IMR-90 (cell line): ENCODE measurements around the gene CMC1. TPM values are rescaled to one million over a fixed set of nuclear protein-coding genes. Genes with fewer than 3 reads are reported as not detected.

Experiments used
- ATAC-seq: fragments of 200-7000 bp; cut with Tn5 transposase; 2 replicates; pipeline ENCODE4 v1.9.1; 2020; ENCODE audit warnings: low read depth, mild to moderate bottlenecking, moderate library complexity
- BruUV-seq: library from RNA; stranded (reverse); fragments of 400-500 nt; replicated peaks from 2 replicates; lab custom pipeline; 2021; lab: Mats Ljungman, UMichigan
- CTCF ChIA-PET: fragments of 300-600 bp; formaldehyde crosslinking; extraction: SDS; loops from one replicate; lab custom pipeline; 2021; ENCODE audit warnings: antibody characterized with exemption; lab: Yijun Ruan, JAX
- POLR2A ChIA-PET: fragments of 300-600 bp; sonication (Branson Sonifier 250); formaldehyde crosslinking; loops from one replicate; lab custom pipeline; 2022; ENCODE audit warnings: antibody characterized with exemption; ENCODE audit not compliant: unreplicated experiment; lab: Charles Lee
- DNase-seq: peaks from one replicate; pipeline ENCODE4 v3.0.0; 2013
- H2AFZ ChIP-seq: replicated peaks from 2 replicates; pipeline ENCODE3; 2013; ENCODE audit warnings: low read length, mild to moderate bottlenecking; ENCODE audit not compliant: poor library complexity
- H2AK5ac ChIP-seq: 2 replicates; pipeline ENCODE4 v1.6.1; 2013; ENCODE audit warnings: low read depth, low read length, inconsistent platforms
- H2AK9ac ChIP-seq: replicated peaks from 2 replicates; pipeline ENCODE3; 2013; ENCODE audit warnings: mild to moderate bottlenecking, low read depth, low read length, moderate library complexity; ENCODE audit not compliant: poor library complexity
- H2BK120ac ChIP-seq: 2 replicates; pipeline ENCODE4 v1.6.1; 2013; ENCODE audit warnings: low read depth, low read length, inconsistent platforms
- H2BK15ac ChIP-seq: 3 replicates; pipeline ENCODE4 v1.6.1; 2013; ENCODE audit warnings: low read depth, low read length, inconsistent platforms
- H2BK20ac ChIP-seq: 2 replicates; pipeline ENCODE4 v1.6.1; 2013; ENCODE audit warnings: low read depth, mild to moderate bottlenecking, inconsistent platforms, low read length, moderate library complexity
- H2BK5ac ChIP-seq: 2 replicates; pipeline ENCODE4 v1.6.1; 2013; ENCODE audit warnings: mild to moderate bottlenecking, low read depth, low read length, inconsistent platforms; ENCODE audit not compliant: poor library complexity, severe bottlenecking
- H3K14ac ChIP-seq: replicated peaks from 2 replicates; pipeline ENCODE4 v1.6.1; 2013; ENCODE audit warnings: low read depth, low read length, inconsistent platforms
- H3K18ac ChIP-seq: 2 replicates; pipeline ENCODE4 v1.6.1; 2013; ENCODE audit warnings: low read depth, low read length, control low read depth
- H3K23ac ChIP-seq: 2 replicates; pipeline ENCODE4 v1.6.1; 2013; ENCODE audit warnings: low read depth, low read length, inconsistent platforms
- H3K27ac ChIP-seq: 2 replicates; pipeline ENCODE4 v1.5.1; 2013; ENCODE audit warnings: mild to moderate bottlenecking, control low read depth, low read length; ENCODE audit not compliant: insufficient read depth
- H3K27me3 ChIP-seq: 2 replicates; pipeline ENCODE4 v1.6.1; 2013; ENCODE audit warnings: low read length; ENCODE audit not compliant: control insufficient read depth, insufficient read depth
- H3K36me3 ChIP-seq: 2 replicates; pipeline ENCODE4 v1.6.1; 2013; ENCODE audit warnings: low read length, mixed read lengths; ENCODE audit not compliant: control insufficient read depth, insufficient read depth
- H3K4ac ChIP-seq: 2 replicates; pipeline ENCODE4 v1.6.1; 2013; ENCODE audit warnings: low read depth, low read length, inconsistent platforms
- H3K4me1 ChIP-seq: 2 replicates; pipeline ENCODE4 v1.6.1; 2013; ENCODE audit warnings: low read length, mixed read lengths; ENCODE audit not compliant: control insufficient read depth, insufficient read depth
- H3K4me2 ChIP-seq: 2 replicates; pipeline ENCODE4 v1.6.1; 2013; ENCODE audit warnings: low read depth, mild to moderate bottlenecking, control low read depth, low read length, moderate library complexity
- H3K4me3 ChIP-seq: 2 replicates; pipeline ENCODE4 v1.5.1; 2013; ENCODE audit warnings: low read depth, mild to moderate bottlenecking, control low read depth, low read length, moderate library complexity; ENCODE audit not compliant: insufficient read depth
- H3K56ac ChIP-seq: 2 replicates; pipeline ENCODE4 v1.6.1; 2013; ENCODE audit warnings: low read length, inconsistent platforms; ENCODE audit not compliant: insufficient read depth; ENCODE audit errors: extremely low read depth
- H3K79me1 ChIP-seq, 2 experiments: 2 replicates each; pipeline ENCODE4 v1.6.1; 2013; ENCODE audit warnings: low read length in 2 of 2, inconsistent platforms in 1 of 2, low read depth in 1 of 2
- H3K9ac ChIP-seq: 2 replicates; pipeline ENCODE4 v1.6.1; 2013; ENCODE audit warnings: low read depth, low read length, control low read depth
- H3K9me1 ChIP-seq: 2 replicates; pipeline ENCODE4 v1.6.1; 2013; ENCODE audit warnings: low read length, inconsistent platforms; ENCODE audit not compliant: insufficient read depth
- H3K9me3 ChIP-seq: 2 replicates; pipeline ENCODE4 v1.6.1; 2013; ENCODE audit warnings: low read length; ENCODE audit not compliant: control insufficient read depth, insufficient read depth
- H4K20me1 ChIP-seq: 2 replicates; pipeline ENCODE4 v1.6.1; 2013; ENCODE audit warnings: low read length, inconsistent platforms; ENCODE audit not compliant: insufficient read depth
- H4K5ac ChIP-seq: 2 replicates; pipeline ENCODE4 v1.6.1; 2013; ENCODE audit warnings: mild to moderate bottlenecking, low read depth, low read length, control low read depth
- H4K8ac ChIP-seq, 2 experiments: 2 replicates each; pipeline ENCODE4 v1.6.1; 2013; ENCODE audit warnings: low read depth in 2 of 2, low read length in 2 of 2, control low read depth in 1 of 2, inconsistent platforms in 1 of 2
- H4K91ac ChIP-seq: 2 replicates; pipeline ENCODE4 v1.6.1; 2013; ENCODE audit warnings: low read depth, low read length, inconsistent platforms; ENCODE audit not compliant: insufficient read depth
- BHLHE40 ChIP-seq: fragments of 150-350 bp; IDR thresholded peaks from 2 replicates; pipeline ENCODE4 v1.6.1; 2016; ENCODE audit warnings: mild to moderate bottlenecking, low read depth, low read length
- CTCF ChIP-seq: conservative IDR thresholded peaks from 2 replicates; pipeline ENCODE4 v1.5.1; 2012; ENCODE audit warnings: mild to moderate bottlenecking, low read depth, low read length, improper control_type of control experiment
- FOS ChIP-seq: fragments of 150-350 bp; IDR thresholded peaks from 2 replicates; pipeline ENCODE4 v1.6.1; 2016; ENCODE audit warnings: low read depth, low read length
- MAZ ChIP-seq: IDR thresholded peaks from 2 replicates; pipeline ENCODE4 v1.6.1; 2012; ENCODE audit warnings: low read depth, mild to moderate bottlenecking, low read length, improper control_type of control experiment, moderate library complexity, borderline replicate concordance
- NFE2L2 ChIP-seq: fragments of 150-350 bp; IDR thresholded peaks from 2 replicates; pipeline ENCODE4 v1.6.1; 2016; ENCODE audit warnings: low read depth, mild to moderate bottlenecking, low read length
- RCOR1 ChIP-seq: IDR thresholded peaks from 2 replicates; pipeline ENCODE4 v1.6.1; 2012; ENCODE audit warnings: mild to moderate bottlenecking, low read length, improper control_type of control experiment; ENCODE audit not compliant: insufficient replicate concordance
- SMC3 ChIP-seq: fragments of 150-350 bp; IDR thresholded peaks from 2 replicates; pipeline ENCODE4 v1.6.1; 2016; ENCODE audit warnings: low read depth, mild to moderate bottlenecking, antibody characterized with exemption, low read length, moderate library complexity
- USF2 ChIP-seq: fragments of 150-350 bp; IDR thresholded peaks from 2 replicates; pipeline ENCODE4 v1.6.1; 2017; ENCODE audit warnings: mild to moderate bottlenecking, antibody characterized with exemption, low read length, low read depth
- dilution Hi-C: fragments of 300-500 bp; cut with HindIII; formaldehyde crosslinking; loops from one replicate; pipeline ENCODE4 v1.14.3; 2018; ENCODE audit warnings: low sequenced_read_pairs; ENCODE audit not compliant: unreplicated experiment
- in situ Hi-C: fragments of 300-500 bp; cut with MboI; formaldehyde crosslinking; loops from 3 replicates; pipeline ENCODE4 v1.14.3; 2019; ENCODE audit warnings: low sequenced_read_pairs, inconsistent platforms, mixed read lengths
- intact Hi-C: fragments of 100-400 bp; cut with micrococcal nuclease; formaldehyde crosslinking; loops from 2 replicates; pipeline ENCODE4 v1.10.0; 2022
- polyA plus RNA-seq, 3 experiments: library from polyadenylated mRNA; depleted of rRNA; stranded (reverse); fragments of >200 nt; gene quantifications; 2 replicates each; pipeline ENCODE4 v1.2.3, GENCODE V29; 2012; ENCODE audit warnings: low replicate concordance in 1 of 3
- total RNA-seq: library from RNA; depleted of rRNA; stranded (reverse); fragments of >200 nt; gene quantifications from 2 replicates; pipeline ENCODE4 v1.2.3, GENCODE V29; 2012

The CMC1 gene
- total and polyA plus RNA-seq, 2 of the 4 experiments (the other 2 are of a cell fraction): 1.6 to 18.3 TPM

- ATAC-seq (no peak), DNase-seq (no peak)
- H3K18ac ChIP-seq: no peak overlapping the region
- ChIA-PET CTCF (no interaction called here), POLR2A (no interaction called here)
- no peak overlapping the region for H2BK20ac ChIP-seq
- H3K9me3 ChIP-seq: no peaks in the 10 kb centered on the region
- H3K4me2 ChIP-seq: no peak overlapping the region
- H2AK5ac ChIP-seq: no peak overlapping the region
- H3K27me3 ChIP-seq: peaks cover 2% of the 10 kb centered on the region; the same call in 1 of the 2 replicates
- intact Hi-C loops (no loop called here), dilution Hi-C loops (no loop called here), in situ Hi-C loops (no loop called here)
- H4K20me1 ChIP-seq: no peaks in the 10 kb centered on the region
- no peak overlapping the region for H2BK120ac ChIP-seq
- H3K79me1 ChIP-seq: no peaks in the 10 kb centered on the region
- H2BK15ac ChIP-seq: no peak overlapping the region
- no peaks in the 10 kb centered on the region for H3K9me1 ChIP-seq
- no peak overlapping the region for H3K56ac ChIP-seq
- H3K23ac ChIP-seq: no peak overlapping the region
- no peak overlapping the region for H2BK5ac ChIP-seq
- H3K4ac ChIP-seq: no peak overlapping the region
- no peak overlapping the region for H3K14ac ChIP-seq
- no peak overlapping the region for H4K5ac ChIP-seq
- TF ChIP-seq NFE2L2 (no peak), CTCF (no peak), RCOR1 (no peak), BHLHE40 (no peak), MAZ (no peak), USF2 (no peak), FOS (no peak), SMC3 (no peak)
- H3K4me3 ChIP-seq: no peak overlapping the region
- H3K9ac ChIP-seq: no peak overlapping the region
- no peaks in the 10 kb centered on the region for H3K36me3 ChIP-seq
- no TSS peak for BruUV-seq
- no peak overlapping the region for H2AK9ac ChIP-seq
- no peak overlapping the region for H3K27ac ChIP-seq
- no peak overlapping the region for H4K8ac ChIP-seq
- H3K4me1 ChIP-seq: no peaks in the 10 kb centered on the region
- H2AFZ ChIP-seq: no peak overlapping the region
- H4K91ac ChIP-seq: no peak overlapping the region
Measured at GRCh38 chr3:28234454-28234853, 7.0 kb upstream of the CMC1 start.
